ENCODE results near the gene HOXC13. TPM values are rescaled to one million over a fixed set of nuclear protein-coding genes. Genes with fewer than 3 reads are reported as not detected.

HOXC13 gene
- total and polyA plus RNA-seq, 4 donors, result not detected

GRCh38 chr12:53948650-53949593, 10.3 kb downstream of the HOXC13 start:
- Histone ChIP-seq H3K27ac (ENCODE audit: low read depth in 1 of 2, low read length in 1 of 2) (no peak overlapping the region), H3K9me3 (ENCODE audit: control insufficient read depth in 4 of 4, insufficient read depth in 3 of 4, low read length in 3 of 4) (peaks cover 0 to 1% (median 0%) of the 10 kb centered on the region in 4 donors), H3K4me1 (ENCODE audit: control insufficient read depth in 5 of 5, insufficient read depth in 5 of 5, low read length in 5 of 5) (no peaks in the 10 kb centered on the region), H3K36me3 (ENCODE audit: control insufficient read depth in 4 of 4, insufficient read depth in 4 of 4, low read length in 4 of 4) (no peaks in the 10 kb centered on the region), H3K9ac (ENCODE audit: insufficient read depth in 1 of 2, low read length in 2 of 2) (no peak overlapping the region), H3K27me3 (ENCODE audit: control insufficient read depth in 3 of 3, insufficient read depth in 3 of 3, low read length in 2 of 3) (peaks cover 19 to 99% (median 99%) of the 10 kb centered on the region in 3 donors), H3K4me3 (no peak overlapping the region)
- WGBS, 2 donors, result 31 to 34% methylated on average over 9 of the region's 9 CpGs
- no peak for ATAC-seq (ENCODE audit: insufficient read depth, low FRiP score)
- DNase-seq, result no peak
- TF ChIP-seq CTCF (IDR thresholded peaks at IDR 0.05; ENCODE audit: control extremely low read depth, extremely low read depth), result no peak

- H3K9ac ChIP-seq (ENCODE audit: insufficient read depth in 1 of 2, low read length in 2 of 2), result no peak overlapping the region
- H3K27ac ChIP-seq (ENCODE audit: low read depth in 1 of 2, low read length in 1 of 2), result no peak overlapping the region
- no peak for DNase-seq
- TF ChIP-seq CTCF (IDR thresholded peaks at IDR 0.05; ENCODE audit: control extremely low read depth, extremely low read depth), result no peak
- H3K36me3 ChIP-seq (ENCODE audit: control insufficient read depth in 4 of 4, insufficient read depth in 4 of 4, low read length in 4 of 4), result no peaks in the 10 kb centered on the region
- peaks cover 15 to 99% (median 99%) of the 10 kb centered on the region in 3 donors for H3K27me3 ChIP-seq (ENCODE audit: control insufficient read depth in 3 of 3, insufficient read depth in 3 of 3, low read length in 2 of 3)
- H3K4me1 ChIP-seq (ENCODE audit: control insufficient read depth in 5 of 5, insufficient read depth in 5 of 5, low read length in 5 of 5), result no peaks in the 10 kb centered on the region
- 4% methylated on average over 33 to 34 of the region's 34 CpGs for WGBS, 2 donors
- no peak overlapping the region for H3K4me3 ChIP-seq
- peaks cover 0 to 2% (median 0%) of the 10 kb centered on the region in 4 donors for H3K9me3 ChIP-seq (ENCODE audit: control insufficient read depth in 4 of 4, insufficient read depth in 3 of 4, low read length in 3 of 4)
- no peak for ATAC-seq (ENCODE audit: insufficient read depth, low FRiP score)
Observed at GRCh38 chr12:53949631-53950436, 11.2 kb downstream of the HOXC13 start.

- no peak for ATAC-seq (ENCODE audit: insufficient read depth, low FRiP score)
Observed at GRCh38 chr12:53950437-53950773, 11.8 kb downstream of the HOXC13 start.

More at GRCh38 chr12:53950437-53950773, 11.8 kb downstream of the HOXC13 start:
- peaks cover 0 to 4% (median 0%) of the 10 kb centered on the region in 4 donors for H3K9me3 ChIP-seq (ENCODE audit: control insufficient read depth in 4 of 4, insufficient read depth in 3 of 4, low read length in 3 of 4)
- no peaks in the 10 kb centered on the region for H3K36me3 ChIP-seq (ENCODE audit: control insufficient read depth in 4 of 4, insufficient read depth in 4 of 4, low read length in 4 of 4)
- no peak overlapping the region for H3K27ac ChIP-seq (ENCODE audit: low read depth in 1 of 2, low read length in 1 of 2)
- 6 to 8% methylated on average over 10 of the region's 10 CpGs for WGBS, 2 donors
- no peak for DNase-seq
- H3K27me3 ChIP-seq (ENCODE audit: control insufficient read depth in 3 of 3, insufficient read depth in 3 of 3, low read length in 2 of 3), result peaks cover 12 to 97% (median 96%) of the 10 kb centered on the region in 3 donors
- no peak for TF ChIP-seq CTCF (IDR thresholded peaks at IDR 0.05; ENCODE audit: control extremely low read depth, extremely low read depth)
- H3K4me3 ChIP-seq, result no peak overlapping the region
- H3K9ac ChIP-seq (ENCODE audit: insufficient read depth in 1 of 2, low read length in 2 of 2), result no peak overlapping the region
- no peaks in the 10 kb centered on the region for H3K4me1 ChIP-seq (ENCODE audit: control insufficient read depth in 5 of 5, insufficient read depth in 5 of 5, low read length in 5 of 5)
